ENCODE measurements around the gene PAPLN.
"Not testable (repeated sequence)": the region's sequence is repeated elsewhere in the genome, so short reads cannot be mapped to it uniquely, and the experiment has no call there.

The PAPLN gene

GRCh38 chr14:73305499-73305898 lies 68.2 kb downstream of the PAPLN start:
- no peak for DNase-seq

- no peak for DNase-seq
Observed at GRCh38 chr14:73307261-73307660, 70.0 kb downstream of the PAPLN start.

GRCh38 chr14:73309207-73309606 lies 71.9 kb downstream of the PAPLN start:
- DNase-seq, result not testable (repeated sequence)

GRCh38 chr14:73311708-73312030 lies 74.4 kb downstream of the PAPLN start:
- no peak for DNase-seq

GRCh38 chr14:73312687-73313086 lies 75.4 kb downstream of the PAPLN start:
- no peak for DNase-seq

- no peak for DNase-seq
Observed at GRCh38 chr14:73313151-73313550, 75.8 kb downstream of the PAPLN start.

GRCh38 chr14:73323896-73324399 lies 86.6 kb downstream of the PAPLN start:
- no peak for DNase-seq

Data from stimulated activated CD4-positive, alpha-beta T cell treated with anti-CD3 and anti-CD28 coated beads, Interleukin-4, amount 100 ng/mL, for 24 hours (primary cell).